NCI-H1694 treated with DMSO at 0.1 percent for 48 hours (cell line): Measurements from ENCODE around the gene TRABD2B.
A peak's percentile ranks its signal among the peaks of the same experiment; 100 is the strongest.

Source experiments
- DNase-seq: peaks from one replicate; lab custom pipeline; 2025; lab: John Stamatoyannopoulos, UW

The TRABD2B gene

GRCh38 chr1:47992720-47993415, 4.3 kb downstream of the TRABD2B start:
- no peak for DNase-seq

GRCh38 chr1:47991673-47992072, 5.5 kb downstream of the TRABD2B start:
- DNase-seq = peak; percentile 3

GRCh38 chr1:47991187-47991586, 6.0 kb downstream of the TRABD2B start:
- DNase-seq = no peak

GRCh38 chr1:47990286-47990685, 6.9 kb downstream of the TRABD2B start:
- DNase-seq = no peak

- DNase-seq = no peak
Measured at GRCh38 chr1:47987601-47988000, 9.6 kb downstream of the TRABD2B start.

GRCh38 chr1:47986761-47987200, 10.4 kb downstream of the TRABD2B start:
- DNase-seq = no peak

GRCh38 chr1:47985018-47985417, 12.2 kb downstream of the TRABD2B start:
- DNase-seq = no peak

- DNase-seq = no peak
Measured at GRCh38 chr1:47984175-47984789, 12.9 kb downstream of the TRABD2B start.

- DNase-seq = no peak
Measured at GRCh38 chr1:47983691-47984090, 13.5 kb downstream of the TRABD2B start.

GRCh38 chr1:47981667-47982350, 15.4 kb downstream of the TRABD2B start:
- no peak for DNase-seq

GRCh38 chr1:47980501-47980900, 16.7 kb downstream of the TRABD2B start:
- no peak for DNase-seq

- DNase-seq = no peak
Measured at GRCh38 chr1:47979724-47980123, 17.5 kb downstream of the TRABD2B start.

GRCh38 chr1:47978486-47978885, 18.7 kb downstream of the TRABD2B start:
- no peak for DNase-seq

GRCh38 chr1:47976728-47977127, 20.5 kb downstream of the TRABD2B start:
- no peak for DNase-seq

- no peak for DNase-seq
Measured at GRCh38 chr1:47976267-47976666, 20.9 kb downstream of the TRABD2B start.

GRCh38 chr1:47975302-47975921, 21.8 kb downstream of the TRABD2B start:
- DNase-seq = no peak

GRCh38 chr1:47972864-47973432, 24.2 kb downstream of the TRABD2B start:
- no peak for DNase-seq

GRCh38 chr1:47971385-47972160, 25.6 kb downstream of the TRABD2B start:
- no peak for DNase-seq

- DNase-seq = no peak
Measured at GRCh38 chr1:47970882-47971281, 26.3 kb downstream of the TRABD2B start.

GRCh38 chr1:47969478-47969877, 27.7 kb downstream of the TRABD2B start:
- DNase-seq = no peak

- no peak for DNase-seq
Measured at GRCh38 chr1:47968556-47968888, 28.7 kb downstream of the TRABD2B start.
